ENCODE measurements around the gene USP4. TPM values are rescaled to one million over a fixed set of nuclear protein-coding genes. Genes with fewer than 3 reads are reported as not detected.

The USP4 gene
- total and polyA plus RNA-seq, 2 of the 13 experiments (the other 11 are each of a cell fraction or from before 2014, with no cell fraction given), result 9.2 to 20.8 TPM

DNA sequence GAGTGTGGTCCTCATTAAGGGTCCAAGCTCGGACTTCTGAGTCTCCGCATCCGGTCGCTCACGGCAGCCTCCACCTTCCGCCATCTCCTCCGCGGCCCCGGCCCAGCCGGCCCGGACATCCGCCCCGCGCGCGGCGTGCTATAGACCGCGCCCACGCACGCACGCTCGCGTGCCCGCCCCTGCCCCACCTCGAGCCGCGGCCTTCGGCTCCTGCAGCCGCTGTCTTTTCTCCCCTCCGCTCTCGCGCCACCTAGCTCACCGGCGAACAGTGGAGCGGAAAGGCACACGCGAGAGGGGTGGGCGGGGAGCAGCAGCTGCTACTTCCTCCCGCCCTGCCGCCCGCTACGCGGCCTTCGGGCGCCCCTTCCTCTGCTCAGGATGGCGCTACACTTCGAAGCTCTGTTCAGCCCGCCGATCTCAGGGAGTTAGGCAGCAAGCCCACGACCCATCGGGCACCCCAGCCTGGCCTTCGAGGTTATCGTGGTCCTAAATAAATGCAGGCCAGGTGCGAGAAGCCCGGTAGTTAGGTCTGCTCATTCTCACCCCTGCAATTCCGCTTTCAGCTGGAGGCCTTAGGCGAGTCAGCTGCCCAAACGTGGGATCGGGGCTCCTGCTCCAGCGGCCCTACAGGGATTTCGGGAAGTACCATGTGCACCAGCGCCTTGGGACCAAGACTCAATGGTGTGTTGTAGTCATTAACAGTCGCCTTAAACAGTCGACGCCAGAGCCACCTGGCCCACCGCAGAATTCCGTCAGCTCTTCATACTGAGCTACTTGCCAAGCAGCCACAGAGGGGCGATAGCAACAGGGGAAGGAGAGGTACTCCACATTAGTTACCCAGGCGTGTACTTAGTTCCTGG lies at the start of gene USP4 (continued):
- TF ChIP-seq, protein P1, sequence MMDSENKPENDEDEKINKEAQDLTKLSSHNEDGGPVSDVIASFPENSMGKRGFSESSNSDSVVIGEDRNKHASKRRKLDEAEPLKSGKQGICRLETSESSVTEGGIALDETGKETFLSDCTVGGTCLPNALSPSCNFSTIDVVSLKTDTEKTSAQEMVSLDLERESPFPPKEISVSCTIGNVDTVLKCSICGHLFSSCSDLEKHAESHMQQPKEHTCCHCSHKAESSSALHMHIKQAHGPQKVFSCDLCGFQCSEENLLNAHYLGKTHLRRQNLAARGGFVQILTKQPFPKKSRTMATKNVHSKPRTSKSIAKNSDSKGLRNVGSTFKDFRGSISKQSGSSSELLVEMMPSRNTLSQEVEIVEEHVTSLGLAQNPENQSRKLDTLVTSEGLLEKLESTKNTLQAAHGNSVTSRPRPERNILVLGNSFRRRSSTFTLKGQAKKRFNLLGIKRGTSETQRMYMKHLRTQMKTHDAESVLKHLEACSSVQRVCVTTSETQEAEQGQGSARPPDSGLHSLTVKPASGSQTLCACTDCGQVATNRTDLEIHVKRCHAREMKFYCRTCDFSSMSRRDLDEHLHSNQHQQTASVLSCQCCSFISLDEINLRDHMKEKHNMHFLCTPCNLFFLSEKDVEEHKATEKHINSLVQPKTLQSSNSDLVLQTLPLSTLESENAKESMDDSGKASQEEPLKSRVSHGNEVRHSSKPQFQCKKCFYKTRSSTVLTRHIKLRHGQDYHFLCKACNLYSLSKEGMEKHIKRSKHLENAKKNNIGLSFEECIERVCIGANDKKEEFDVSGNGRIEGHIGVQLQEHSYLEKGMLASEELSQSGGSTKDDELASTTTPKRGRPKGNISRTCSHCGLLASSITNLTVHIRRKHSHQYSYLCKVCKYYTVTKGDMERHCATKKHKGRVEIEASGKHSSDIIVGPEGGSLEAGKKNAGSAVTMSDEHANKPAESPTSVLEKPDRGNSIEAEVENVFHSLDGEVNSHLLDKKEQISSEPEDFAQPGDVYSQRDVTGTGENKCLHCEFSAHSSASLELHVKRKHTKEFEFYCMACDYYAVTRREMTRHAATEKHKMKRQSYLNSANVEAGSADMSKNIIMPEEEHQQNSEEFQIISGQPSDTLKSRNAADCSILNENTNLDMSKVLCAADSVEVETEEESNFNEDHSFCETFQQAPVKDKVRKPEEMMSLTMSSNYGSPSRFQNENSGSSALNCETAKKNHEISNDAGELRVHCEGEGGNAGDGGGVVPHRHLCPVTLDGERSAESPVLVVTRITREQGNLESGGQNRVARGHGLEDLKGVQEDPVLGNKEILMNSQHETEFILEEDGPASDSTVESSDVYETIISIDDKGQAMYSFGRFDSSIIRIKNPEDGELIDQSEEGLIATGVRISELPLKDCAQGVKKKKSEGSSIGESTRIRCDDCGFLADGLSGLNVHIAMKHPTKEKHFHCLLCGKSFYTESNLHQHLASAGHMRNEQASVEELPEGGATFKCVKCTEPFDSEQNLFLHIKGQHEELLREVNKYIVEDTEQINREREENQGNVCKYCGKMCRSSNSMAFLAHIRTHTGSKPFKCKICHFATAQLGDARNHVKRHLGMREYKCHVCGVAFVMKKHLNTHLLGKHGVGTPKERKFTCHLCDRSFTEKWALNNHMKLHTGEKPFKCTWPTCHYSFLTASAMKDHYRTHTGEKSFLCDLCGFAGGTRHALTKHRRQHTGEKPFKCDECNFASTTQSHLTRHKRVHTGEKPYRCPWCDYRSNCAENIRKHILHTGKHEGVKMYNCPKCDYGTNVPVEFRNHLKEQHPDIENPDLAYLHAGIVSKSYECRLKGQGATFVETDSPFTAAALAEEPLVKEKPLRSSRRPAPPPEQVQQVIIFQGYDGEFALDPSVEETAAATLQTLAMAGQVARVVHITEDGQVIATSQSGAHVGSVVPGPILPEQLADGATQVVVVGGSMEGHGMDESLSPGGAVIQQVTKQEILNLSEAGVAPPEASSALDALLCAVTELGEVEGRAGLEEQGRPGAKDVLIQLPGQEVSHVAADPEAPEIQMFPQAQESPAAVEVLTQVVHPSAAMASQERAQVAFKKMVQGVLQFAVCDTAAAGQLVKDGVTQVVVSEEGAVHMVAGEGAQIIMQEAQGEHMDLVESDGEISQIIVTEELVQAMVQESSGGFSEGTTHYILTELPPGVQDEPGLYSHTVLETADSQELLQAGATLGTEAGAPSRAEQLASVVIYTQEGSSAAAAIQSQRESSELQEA (CRISPR knock-in tag; IDR thresholded peaks at IDR 0.05; ENCODE audit: not compliant biosample characterization), result peak; percentile 98
- TF ChIP-seq ATF1 (CRISPR knock-in tag; IDR thresholded peaks at IDR 0.05) (peak; percentile 47; the same call in 1 of the 2 replicates), MIXL1 (CRISPR knock-in tag; IDR thresholded peaks at IDR 0.05) (peak; percentile 79), NKX3-1 (CRISPR knock-in tag; IDR thresholded peaks at IDR 0.05) (0 out of 2 replicates have a peak, but pooled peaks have one; percentile 69), NFRKB (IDR thresholded peaks at IDR 0.05) (no peak), ZNF556 (CRISPR knock-in tag; IDR thresholded peaks at IDR 0.05; ENCODE audit: borderline replicate concordance) (peak; percentile 93), KDM6A (CRISPR knock-in tag; IDR thresholded peaks at IDR 0.05; ENCODE audit: low read depth) (no peak), KLF6 (CRISPR knock-in tag; IDR thresholded peaks at IDR 0.05) (peak; percentile 97), KMT2B (CRISPR knock-in tag; IDR thresholded peaks at IDR 0.05) (peak; percentile 91), FIP1L1 (IDR thresholded peaks at IDR 0.05; ENCODE audit: borderline replicate concordance, insufficient read depth, low read depth, low read length) (0 out of 2 replicates have a peak, but pooled peaks have one; percentile 29), KMT2A (CRISPR knock-in tag; IDR thresholded peaks at IDR 0.05) (peak; percentile 88; the same call in 1 of the 2 replicates), RARA (CRISPR knock-in tag; IDR thresholded peaks at IDR 0.05) (peak; percentile 58; the same call in 1 of the 2 replicates), TCF7L2 (IDR thresholded peaks at IDR 0.05; ENCODE audit: low read depth, low read length) (no peak)
- TF ChIP-seq, protein P2, sequence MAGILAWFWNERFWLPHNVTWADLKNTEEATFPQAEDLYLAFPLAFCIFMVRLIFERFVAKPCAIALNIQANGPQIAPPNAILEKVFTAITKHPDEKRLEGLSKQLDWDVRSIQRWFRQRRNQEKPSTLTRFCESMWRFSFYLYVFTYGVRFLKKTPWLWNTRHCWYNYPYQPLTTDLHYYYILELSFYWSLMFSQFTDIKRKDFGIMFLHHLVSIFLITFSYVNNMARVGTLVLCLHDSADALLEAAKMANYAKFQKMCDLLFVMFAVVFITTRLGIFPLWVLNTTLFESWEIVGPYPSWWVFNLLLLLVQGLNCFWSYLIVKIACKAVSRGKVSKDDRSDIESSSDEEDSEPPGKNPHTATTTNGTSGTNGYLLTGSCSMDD (CRISPR knock-in tag; IDR thresholded peaks at IDR 0.05), result no peak
- TF ChIP-seq, protein P3, sequence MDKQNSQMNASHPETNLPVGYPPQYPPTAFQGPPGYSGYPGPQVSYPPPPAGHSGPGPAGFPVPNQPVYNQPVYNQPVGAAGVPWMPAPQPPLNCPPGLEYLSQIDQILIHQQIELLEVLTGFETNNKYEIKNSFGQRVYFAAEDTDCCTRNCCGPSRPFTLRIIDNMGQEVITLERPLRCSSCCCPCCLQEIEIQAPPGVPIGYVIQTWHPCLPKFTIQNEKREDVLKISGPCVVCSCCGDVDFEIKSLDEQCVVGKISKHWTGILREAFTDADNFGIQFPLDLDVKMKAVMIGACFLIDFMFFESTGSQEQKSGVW (CRISPR knock-in tag; IDR thresholded peaks at IDR 0.05; ENCODE audit: borderline replicate concordance), result peak; percentile 93; the same call in 1 of the 2 replicates
- TF ChIP-seq, protein P4, sequence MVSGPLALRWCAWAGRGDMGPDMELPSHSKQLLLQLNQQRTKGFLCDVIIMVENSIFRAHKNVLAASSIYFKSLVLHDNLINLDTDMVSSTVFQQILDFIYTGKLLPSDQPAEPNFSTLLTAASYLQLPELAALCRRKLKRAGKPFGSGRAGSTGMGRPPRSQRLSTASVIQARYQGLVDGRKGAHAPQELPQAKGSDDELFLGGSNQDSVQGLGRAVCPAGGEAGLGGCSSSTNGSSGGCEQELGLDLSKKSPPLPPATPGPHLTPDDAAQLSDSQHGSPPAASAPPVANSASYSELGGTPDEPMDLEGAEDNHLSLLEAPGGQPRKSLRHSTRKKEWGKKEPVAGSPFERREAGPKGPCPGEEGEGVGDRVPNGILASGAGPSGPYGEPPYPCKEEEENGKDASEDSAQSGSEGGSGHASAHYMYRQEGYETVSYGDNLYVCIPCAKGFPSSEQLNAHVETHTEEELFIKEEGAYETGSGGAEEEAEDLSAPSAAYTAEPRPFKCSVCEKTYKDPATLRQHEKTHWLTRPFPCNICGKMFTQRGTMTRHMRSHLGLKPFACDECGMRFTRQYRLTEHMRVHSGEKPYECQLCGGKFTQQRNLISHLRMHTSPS (CRISPR knock-in tag; IDR thresholded peaks at IDR 0.05; ENCODE audit: low read depth), result peak; percentile 69

All from HepG2 (cell line).